ENCODE data around the gene HOXA3.

The HOXA3 gene

DNA sequence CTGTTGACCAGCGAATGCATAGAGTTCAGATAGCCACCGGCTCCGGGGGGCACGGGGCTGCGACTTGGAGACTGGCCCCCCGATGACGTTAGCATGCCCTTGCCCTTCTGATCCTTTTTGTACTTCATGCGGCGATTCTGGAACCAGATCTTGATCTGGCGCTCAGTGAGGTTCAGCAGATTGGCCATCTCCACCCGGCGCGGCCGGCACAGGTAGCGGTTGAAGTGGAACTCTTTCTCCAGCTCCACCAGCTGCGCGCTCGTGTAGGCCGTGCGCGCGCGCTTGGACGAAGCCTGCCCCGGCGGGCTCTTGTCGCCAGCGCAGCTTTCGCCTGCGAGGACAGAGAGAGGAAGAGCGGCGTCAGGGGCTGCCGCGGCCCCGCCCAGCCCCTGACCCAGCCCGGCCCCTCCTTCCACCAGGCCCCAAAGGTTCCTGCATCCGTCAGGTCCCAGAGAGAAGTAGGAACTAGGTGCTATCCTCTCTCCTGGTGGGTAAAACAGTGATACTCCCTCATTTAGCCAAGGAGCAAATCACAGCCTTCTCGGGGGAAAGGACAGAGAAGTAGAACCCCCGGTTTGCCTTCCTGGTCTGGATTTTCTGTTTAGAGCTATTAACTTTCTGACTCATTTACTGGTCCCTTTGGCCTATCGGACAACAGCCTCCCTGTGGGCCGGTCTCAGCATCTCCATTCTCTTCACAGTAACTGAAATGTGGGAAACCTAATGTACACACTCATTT is 43.8 kb downstream of the HOXA3 start:
- ChIA-PET CTCF (interaction anchor here (1.0 to 1.3 kb wide), 3 partner anchors 8 to 23 kb away, joined by 3 to 5 read pairs (median 3); partner anchors contain the start of gene HOXA4), POLR2A (no interaction called here)
- WGBS (ENCODE audit: insufficient coverage) = 99% methylated on average over 41 of the region's 41 CpGs
- Histone ChIP-seq H3K27ac (ENCODE audit: insufficient read depth in 1 of 2, low read depth in 1 of 2, low read length in 2 of 2, poor library complexity in 1 of 2, severe bottlenecking in 2 of 2) (no peak overlapping the region), H3K4me3 (ENCODE audit: control insufficient read depth in 1 of 7, extremely low read depth in 1 of 7, insufficient read depth in 4 of 7, low read depth in 2 of 7, low read length in 6 of 7) (no peak overlapping the region), H3K4me1 (ENCODE audit: control extremely low read depth in 1 of 4, control insufficient read depth in 4 of 4, insufficient read depth in 4 of 4, low read length in 3 of 4) (peaks cover 0 to 3% (median 0%) of the 10 kb centered on the region in 4 experiments), H3K36me3 (ENCODE audit: control insufficient read depth in 4 of 4, insufficient read depth in 4 of 4, low read length in 3 of 4) (peaks cover 5 to 62% (median 41%) of the 10 kb centered on the region in 4 experiments), H3K27me3 (replicated peaks in 2 of 5; ENCODE audit: control insufficient read depth in 4 of 5, insufficient read depth in 5 of 5, low read length in 4 of 5) (peaks cover 0 to 23% (median 8%) of the 10 kb centered on the region in 5 experiments), H3K9me3 (ENCODE audit: control extremely low read depth in 1 of 5, control insufficient read depth in 4 of 5, insufficient read depth in 2 of 5, low read depth in 1 of 5, low read length in 4 of 5) (no peaks in the 10 kb centered on the region)
- DNase-seq = no peak

DNA sequence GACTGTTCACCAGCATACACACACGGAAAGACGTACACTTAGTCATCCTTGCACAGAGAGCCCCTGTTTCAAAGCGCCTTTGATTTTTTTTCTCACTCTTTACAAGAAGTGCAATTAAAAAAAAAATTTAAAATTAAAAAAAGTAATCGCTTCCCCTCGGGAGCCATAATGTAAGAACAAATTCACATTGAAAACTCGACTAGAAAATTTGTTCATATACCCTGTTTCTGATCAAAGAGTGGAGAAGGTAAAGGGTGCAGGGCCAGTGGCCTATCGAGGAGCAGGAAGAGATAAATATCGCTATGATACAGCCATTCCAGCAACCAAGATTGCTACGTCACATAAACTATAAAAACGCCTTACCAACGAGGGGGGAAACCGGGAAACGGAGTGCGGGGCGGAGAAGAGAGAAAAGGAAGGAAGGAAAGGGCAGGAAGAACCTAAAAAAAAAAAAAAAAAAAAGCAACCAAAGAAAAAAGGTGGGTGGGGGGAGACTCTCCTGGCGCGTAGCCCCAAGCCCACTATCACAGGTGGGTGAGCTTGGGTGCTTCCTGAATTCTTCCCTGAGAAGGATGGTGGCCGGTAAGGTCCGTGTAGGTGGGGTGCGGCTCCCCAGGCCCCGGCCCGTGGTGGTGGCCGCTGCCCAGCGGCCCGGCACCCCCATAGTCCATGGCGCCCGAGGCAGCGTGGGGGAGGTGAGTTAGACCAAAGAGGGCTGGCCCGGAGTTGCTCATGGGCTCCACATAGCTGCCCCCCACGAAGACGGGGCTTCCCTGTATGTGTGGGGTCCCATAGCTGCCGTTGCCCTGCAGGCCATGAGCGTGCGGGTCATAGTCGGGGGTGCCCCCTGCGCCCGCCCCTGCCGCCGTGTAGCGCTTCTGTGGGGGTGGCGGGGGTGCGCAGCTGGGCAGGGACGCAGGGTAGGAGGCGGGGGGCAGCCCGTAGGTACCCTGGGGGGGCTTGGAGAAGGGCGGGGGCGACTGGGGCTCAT is 44.7 kb downstream of the HOXA3 start:
- DNase-seq = no peak
- no peak overlapping the region for H3K4me3 ChIP-seq (ENCODE audit: control insufficient read depth in 1 of 7, extremely low read depth in 1 of 7, insufficient read depth in 4 of 7, low read depth in 2 of 7, low read length in 6 of 7)
- no peak overlapping the region for H3K27ac ChIP-seq (ENCODE audit: insufficient read depth in 1 of 2, low read depth in 1 of 2, low read length in 2 of 2, poor library complexity in 1 of 2, severe bottlenecking in 2 of 2)
- ChIA-PET CTCF (interaction anchor here (1.0 to 1.3 kb wide), 3 partner anchors 9 to 24 kb away, joined by 3 to 5 read pairs (median 3); partner anchors contain the start of gene HOXA4), POLR2A (no interaction called here)
- H3K27me3 ChIP-seq (replicated peaks in 2 of 5; ENCODE audit: control insufficient read depth in 4 of 5, insufficient read depth in 5 of 5, low read length in 4 of 5) = peaks cover 0 to 32% (median 15%) of the 10 kb centered on the region in 5 experiments
- peaks cover 5 to 54% (median 36%) of the 10 kb centered on the region in 4 experiments for H3K36me3 ChIP-seq (ENCODE audit: control insufficient read depth in 4 of 4, insufficient read depth in 4 of 4, low read length in 3 of 4)
- 97% methylated on average over 37 of the region's 47 CpGs for WGBS (ENCODE audit: insufficient coverage)
- H3K9me3 ChIP-seq (ENCODE audit: control extremely low read depth in 1 of 5, control insufficient read depth in 4 of 5, insufficient read depth in 2 of 5, low read depth in 1 of 5, low read length in 4 of 5) = no peaks in the 10 kb centered on the region
- peaks cover 0 to 11% (median 5%) of the 10 kb centered on the region in 4 experiments for H3K4me1 ChIP-seq (ENCODE audit: control extremely low read depth in 1 of 4, control insufficient read depth in 4 of 4, insufficient read depth in 4 of 4, low read length in 3 of 4)

- Histone ChIP-seq H3K9me3 (ENCODE audit: control extremely low read depth in 1 of 5, control insufficient read depth in 4 of 5, insufficient read depth in 2 of 5, low read depth in 1 of 5, low read length in 4 of 5) (no peaks in the 10 kb centered on the region), H3K27ac (ENCODE audit: insufficient read depth in 1 of 2, low read depth in 1 of 2, low read length in 2 of 2, poor library complexity in 1 of 2, severe bottlenecking in 2 of 2) (no peak overlapping the region), H3K27me3 (replicated peaks in 2 of 5; ENCODE audit: control insufficient read depth in 4 of 5, insufficient read depth in 5 of 5, low read length in 4 of 5) (peaks cover 0 to 40% (median 17%) of the 10 kb centered on the region in 5 experiments), H3K4me3 (ENCODE audit: control insufficient read depth in 1 of 7, extremely low read depth in 1 of 7, insufficient read depth in 4 of 7, low read depth in 2 of 7, low read length in 6 of 7) (no peak overlapping the region), H3K4me1 (ENCODE audit: control extremely low read depth in 1 of 4, control insufficient read depth in 4 of 4, insufficient read depth in 4 of 4, low read length in 3 of 4) (peaks cover 0 to 19% (median 11%) of the 10 kb centered on the region in 4 experiments), H3K36me3 (ENCODE audit: control insufficient read depth in 4 of 4, insufficient read depth in 4 of 4, low read length in 3 of 4) (peaks cover 5 to 54% (median 36%) of the 10 kb centered on the region in 4 experiments)
- ChIA-PET POLR2A (no interaction called here), CTCF (no interaction called here)
- WGBS (ENCODE audit: insufficient coverage) = over 99% methylated on average over 8 of the region's 14 CpGs
- no peak for DNase-seq
Observed at GRCh38 chr7:27106901-27107240, 45.5 kb downstream of the HOXA3 start.

GRCh38 chr7:27106181-27106900 is 46.0 kb downstream of the HOXA3 start:
- Histone ChIP-seq H3K9me3 (ENCODE audit: control extremely low read depth in 1 of 5, control insufficient read depth in 4 of 5, insufficient read depth in 2 of 5, low read depth in 1 of 5, low read length in 4 of 5) (no peaks in the 10 kb centered on the region), H3K4me3 (ENCODE audit: control insufficient read depth in 1 of 7, extremely low read depth in 1 of 7, insufficient read depth in 4 of 7, low read depth in 2 of 7, low read length in 6 of 7) (no peak overlapping the region), H3K27me3 (replicated peaks in 2 of 5; ENCODE audit: control insufficient read depth in 4 of 5, insufficient read depth in 5 of 5, low read length in 4 of 5) (peaks cover 3 to 45% (median 22%) of the 10 kb centered on the region in 5 experiments), H3K27ac (ENCODE audit: insufficient read depth in 1 of 2, low read depth in 1 of 2, low read length in 2 of 2, poor library complexity in 1 of 2, severe bottlenecking in 2 of 2) (no peak overlapping the region), H3K36me3 (ENCODE audit: control insufficient read depth in 4 of 4, insufficient read depth in 4 of 4, low read length in 3 of 4) (peaks cover 4 to 51% (median 33%) of the 10 kb centered on the region in 4 experiments), H3K4me1 (ENCODE audit: control extremely low read depth in 1 of 4, control insufficient read depth in 4 of 4, insufficient read depth in 4 of 4, low read length in 3 of 4) (peaks cover 0 to 19% (median 12%) of the 10 kb centered on the region in 4 experiments)
- DNase-seq = no peak
- whole genome bisulfite sequencing (ENCODE audit: insufficient coverage) = 91% methylated on average over 25 of the region's 44 CpGs
- POLR2A ChIA-PET = interaction anchor here (1.2 kb wide), 1 partner anchor 12 kb away, joined by 3 read pairs; no protein-coding TSS in a partner anchor
- CTCF ChIA-PET = interaction anchor here (0.6 to 2.4 kb wide), 3 partner anchors 10 to 251 kb away, joined by 3 to 10 read pairs (median 5); partner anchors contain the start of gene HOXA1

DNA sequence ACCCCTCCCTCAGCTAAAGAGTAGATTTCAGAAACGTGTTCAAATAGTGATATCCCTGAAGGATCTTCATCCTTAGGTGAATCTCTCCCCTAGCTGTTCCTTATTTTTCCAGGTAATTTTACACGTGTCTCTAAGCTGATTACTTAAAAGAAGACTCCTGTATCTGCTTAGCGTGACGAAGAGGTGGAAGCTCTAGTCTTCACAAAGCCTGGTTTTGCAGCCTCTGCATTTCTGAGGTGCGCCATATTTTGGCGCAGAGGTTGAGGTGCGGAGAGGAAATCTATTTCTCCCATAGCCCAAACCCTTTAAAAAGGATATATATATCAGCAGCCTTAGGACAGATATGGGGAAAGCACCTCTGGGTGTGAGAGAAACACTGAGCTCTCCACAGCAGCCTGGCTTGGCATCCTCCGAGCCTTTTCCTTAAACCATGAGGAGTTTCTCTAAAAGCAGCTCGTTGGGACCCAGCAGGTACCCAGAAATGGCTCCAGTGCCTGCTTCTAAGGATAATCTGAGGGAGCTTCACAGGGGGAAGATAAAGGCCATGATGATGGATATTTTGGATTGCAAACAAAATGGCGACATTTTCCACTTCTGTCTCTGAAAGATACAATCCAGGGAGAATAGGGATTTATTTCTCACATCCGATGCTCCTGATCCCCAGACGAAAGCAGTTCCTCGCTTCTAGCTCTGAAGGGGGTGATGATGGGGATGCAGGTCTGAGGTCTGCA is 46.9 kb downstream of the HOXA3 start:
- H3K4me1 ChIP-seq (ENCODE audit: control extremely low read depth in 1 of 4, control insufficient read depth in 4 of 4, insufficient read depth in 4 of 4, low read length in 3 of 4) = peaks cover 0 to 19% (median 12%) of the 10 kb centered on the region in 4 experiments
- H3K9me3 ChIP-seq (ENCODE audit: control extremely low read depth in 1 of 5, control insufficient read depth in 4 of 5, insufficient read depth in 2 of 5, low read depth in 1 of 5, low read length in 4 of 5) = no peaks in the 10 kb centered on the region
- no peak overlapping the region for H3K27ac ChIP-seq (ENCODE audit: insufficient read depth in 1 of 2, low read depth in 1 of 2, low read length in 2 of 2, poor library complexity in 1 of 2, severe bottlenecking in 2 of 2)
- POLR2A ChIA-PET = interaction anchor here (1.2 kb wide), 1 partner anchor 11 kb away, joined by 3 read pairs; no protein-coding TSS in a partner anchor
- peaks cover 3 to 54% (median 31%) of the 10 kb centered on the region in 5 experiments for H3K27me3 ChIP-seq (replicated peaks in 2 of 5; ENCODE audit: control insufficient read depth in 4 of 5, insufficient read depth in 5 of 5, low read length in 4 of 5)
- peaks cover 2 to 51% (median 25%) of the 10 kb centered on the region in 4 experiments for H3K36me3 ChIP-seq (ENCODE audit: control insufficient read depth in 4 of 4, insufficient read depth in 4 of 4, low read length in 3 of 4)
- 94% methylated on average over 5 of the region's 13 CpGs for WGBS (ENCODE audit: insufficient coverage)
- CTCF ChIA-PET = interaction anchor here (0.6 to 2.4 kb wide), 5 partner anchors 9 to 250 kb away, joined by 3 to 10 read pairs (median 5); partner anchors contain the start of gene HOXA1
- DNase-seq = no peak
- H3K4me3 ChIP-seq (ENCODE audit: control insufficient read depth in 1 of 7, extremely low read depth in 1 of 7, insufficient read depth in 4 of 7, low read depth in 2 of 7, low read length in 6 of 7) = no peak overlapping the region

Data from common myeloid progenitor, CD34-positive (primary cell).